GM21526 (cell line): Measurements from ENCODE around the gene LYST.
"Not testable (repeated sequence)": the region's sequence is repeated elsewhere in the genome, so short reads cannot be mapped to it uniquely, and the experiment has no call there.

ENCODE experiments used
- ATAC-seq: cut with Tn5 transposase; IDR thresholded peaks from one replicate; pipeline ENCODE4 v1.9.1; 2021; ENCODE audit warnings: moderate library complexity; ENCODE audit not compliant: unreplicated experiment, low FRiP score

Gene LYST

GRCh38 chr1:235673981-235674380 lies 192.7 kb downstream of the LYST start:
- ATAC-seq, result no peak

DNA sequence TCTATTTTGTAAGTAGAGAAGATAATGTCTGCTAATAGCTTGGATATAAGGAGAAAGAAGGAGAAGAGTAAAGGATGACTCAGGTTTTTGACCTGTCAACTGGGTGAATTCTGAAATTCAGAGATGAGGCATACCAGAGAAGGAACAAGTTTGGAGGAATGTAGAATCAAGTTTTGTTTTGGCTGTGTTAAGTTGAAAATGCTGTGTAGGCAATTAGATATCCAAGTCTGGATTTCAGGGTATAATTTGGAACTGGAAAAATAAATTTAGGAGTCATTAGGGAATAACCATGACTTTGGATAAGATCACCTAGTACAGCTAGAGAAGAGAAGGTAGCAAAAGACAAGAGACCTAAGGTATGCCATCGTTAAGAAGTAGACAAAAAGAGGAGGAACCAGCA lies 194.7 kb downstream of the LYST start:
- ATAC-seq, result no peak

GRCh38 chr1:235670157-235670776 lies 196.4 kb downstream of the LYST start:
- ATAC-seq, result no peak

DNA sequence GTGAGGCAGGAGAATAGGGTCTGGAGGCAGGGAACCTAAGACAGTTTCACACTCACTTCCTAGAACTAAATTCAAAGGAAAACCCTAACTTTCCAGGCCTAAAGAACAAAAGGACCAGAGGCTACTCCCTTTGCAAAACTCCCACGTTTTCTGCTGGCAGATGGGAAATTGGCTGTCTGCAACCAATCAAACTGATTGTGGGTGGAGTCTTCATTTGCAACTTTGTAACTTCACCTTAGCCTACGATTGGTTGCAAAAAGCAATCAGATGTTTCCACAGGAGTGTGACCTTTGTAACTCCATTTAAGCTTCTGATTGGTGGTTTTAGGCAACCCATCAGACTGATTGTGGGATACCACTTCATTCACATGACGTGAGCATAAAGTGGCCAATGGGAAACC lies 197.4 kb downstream of the LYST start:
- ATAC-seq, result no peak

DNA sequence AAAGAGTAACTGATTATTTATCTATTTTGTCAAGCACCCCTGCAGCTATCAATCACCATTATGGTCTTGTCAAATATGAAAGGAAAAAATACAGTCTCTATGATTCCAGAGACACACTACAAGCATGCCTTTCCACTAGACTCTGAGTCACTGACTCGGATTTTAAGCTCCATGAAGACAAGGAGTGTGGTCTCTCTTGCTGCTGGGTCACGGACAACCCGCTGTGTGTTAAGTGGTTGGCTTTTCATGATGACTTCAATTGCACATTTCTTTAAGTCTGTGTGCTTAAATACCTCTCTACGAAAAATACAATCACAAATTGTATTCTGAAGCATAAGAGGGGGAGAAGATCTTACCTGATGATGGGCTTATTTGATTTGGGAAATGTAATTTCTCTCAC lies 203.1 kb downstream of the LYST start:
- ATAC-seq, result no peak

DNA sequence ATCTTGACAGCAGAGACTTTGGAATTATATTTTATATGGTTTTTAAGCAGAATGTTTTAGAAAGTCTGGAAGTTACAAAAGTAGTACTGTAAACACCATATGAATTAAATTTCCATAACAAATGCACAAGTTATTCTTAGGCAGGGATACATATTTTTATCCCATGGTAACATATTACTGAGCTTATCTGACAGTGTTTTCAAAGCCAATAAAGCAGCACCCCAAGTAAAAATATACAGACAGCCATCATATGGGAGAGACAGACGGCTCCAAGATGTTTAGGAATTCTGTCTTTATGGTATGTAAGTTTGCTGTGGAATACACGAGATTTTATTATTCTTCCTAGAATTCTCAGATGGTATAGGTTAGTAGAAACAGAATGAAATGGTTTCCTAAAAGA lies 205.1 kb downstream of the LYST start:
- no peak for ATAC-seq

- no peak for ATAC-seq
Observed at GRCh38 chr1:235659186-235659771, 207.4 kb downstream of the LYST start.

DNA sequence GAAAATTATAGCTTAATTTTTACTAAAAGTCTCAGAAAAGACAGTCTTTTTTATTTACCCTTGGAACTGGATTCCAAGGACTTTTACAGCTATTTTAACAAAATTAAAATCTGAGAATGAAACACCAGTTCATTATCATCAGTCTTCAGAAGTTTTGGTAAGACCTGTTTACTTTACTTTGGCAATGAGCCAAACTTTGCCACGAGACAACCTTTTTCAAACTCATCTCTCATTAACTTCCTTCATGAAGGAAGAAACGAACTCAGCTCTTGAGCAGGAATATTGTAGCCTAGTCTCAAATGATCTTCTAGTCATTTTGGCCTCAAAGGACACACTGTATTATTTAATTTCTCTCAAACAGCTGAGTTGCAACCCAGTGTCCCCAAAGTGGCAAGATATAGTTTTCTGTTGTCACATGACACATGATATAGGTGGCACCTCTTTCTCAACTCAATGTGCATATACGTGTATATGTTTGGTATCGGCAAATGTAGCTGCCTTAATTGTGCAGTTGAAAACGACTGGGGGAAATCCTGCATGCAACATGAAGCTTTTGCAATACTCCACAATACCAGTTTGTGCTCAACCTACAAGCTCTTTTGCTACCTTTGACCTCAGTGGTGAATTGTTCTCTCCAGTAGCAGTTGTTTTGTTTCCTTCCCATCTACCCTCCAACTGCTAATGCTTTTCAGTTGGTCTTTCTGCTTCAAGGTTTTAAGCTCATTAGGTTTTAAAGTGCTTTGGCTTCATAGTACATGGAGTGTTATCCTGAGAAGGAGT lies 208.8 kb downstream of the LYST start:
- no peak for ATAC-seq

DNA sequence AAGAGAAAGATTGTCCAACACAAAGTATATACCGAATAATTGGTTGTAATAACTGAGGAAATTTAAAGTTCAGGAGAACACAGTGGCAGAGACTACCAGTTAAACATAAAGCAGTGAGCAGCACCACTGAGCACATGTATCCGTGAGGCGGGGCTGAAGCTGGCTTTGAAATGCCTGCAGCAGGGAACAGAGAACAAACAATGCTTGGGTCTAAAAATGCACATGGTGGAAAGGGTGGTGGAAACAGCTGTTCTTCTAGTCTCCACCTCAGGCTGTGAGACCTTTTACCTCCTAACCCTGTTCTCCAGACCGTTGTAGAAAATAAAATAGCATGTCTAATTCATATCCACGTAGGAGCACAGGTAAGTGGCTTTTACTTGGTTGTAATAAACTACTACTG lies 209.4 kb downstream of the LYST start:
- no peak for ATAC-seq

DNA sequence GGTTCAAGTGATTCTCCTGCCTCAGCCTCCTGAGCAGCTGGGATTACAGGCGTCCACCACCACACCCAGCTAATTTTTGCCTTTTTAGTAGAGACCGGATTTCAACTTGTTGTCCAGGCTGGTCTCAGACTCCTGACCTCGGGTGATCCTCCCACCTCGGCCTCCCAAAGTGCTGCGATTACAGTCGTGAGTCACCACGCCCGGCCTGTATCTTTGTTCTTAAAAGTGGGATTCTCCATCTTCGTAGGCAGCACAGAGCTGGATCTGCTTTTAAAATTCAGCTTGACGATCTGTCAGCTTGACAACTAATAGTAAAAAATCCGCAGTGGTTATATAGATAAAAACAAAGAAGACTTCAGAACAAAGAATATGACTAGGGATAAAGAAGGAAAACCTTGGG lies 214.3 kb downstream of the LYST start:
- no peak for ATAC-seq

DNA sequence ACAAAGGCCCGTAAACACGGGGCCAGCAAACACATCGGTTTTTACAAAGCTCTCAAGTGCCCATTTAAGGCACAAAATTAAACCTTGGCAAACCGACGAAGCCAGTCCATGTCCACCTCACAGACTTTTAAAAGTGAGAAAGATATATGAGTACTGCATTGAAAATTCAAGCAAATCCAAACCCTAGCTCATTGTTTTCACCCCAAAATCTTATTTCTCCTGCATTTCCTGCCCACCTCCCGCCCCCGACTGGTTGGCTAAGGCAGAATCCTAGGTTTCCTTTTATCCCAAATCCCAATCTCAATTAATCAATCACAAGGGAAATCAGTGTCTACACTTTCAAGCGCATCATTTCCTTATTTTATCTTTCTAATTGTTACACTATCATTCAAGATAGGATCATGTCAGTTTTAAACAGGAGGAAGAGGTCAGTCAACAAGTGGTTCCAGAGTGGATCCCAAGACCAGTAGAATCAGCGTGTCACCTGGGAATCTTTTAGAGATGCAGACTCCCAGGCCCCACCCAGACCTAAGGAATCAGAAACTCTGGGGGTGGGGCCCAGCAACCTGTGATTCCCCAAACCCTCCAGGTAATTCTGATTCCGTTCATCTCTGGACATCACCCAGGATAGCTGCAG lies 215.4 kb downstream of the LYST start:
- no peak for ATAC-seq

GRCh38 chr1:235650341-235651169 lies 216.2 kb downstream of the LYST start:
- ATAC-seq, result no peak

- no peak for ATAC-seq
Observed at GRCh38 chr1:235649368-235650163, 217.1 kb downstream of the LYST start, which contains the start of gene GNG4. Gene GNG4, minus strand, starts transcription at chr1:235649784. Its CDS starts 65,946 bp downstream, at chr1:235583838.

DNA sequence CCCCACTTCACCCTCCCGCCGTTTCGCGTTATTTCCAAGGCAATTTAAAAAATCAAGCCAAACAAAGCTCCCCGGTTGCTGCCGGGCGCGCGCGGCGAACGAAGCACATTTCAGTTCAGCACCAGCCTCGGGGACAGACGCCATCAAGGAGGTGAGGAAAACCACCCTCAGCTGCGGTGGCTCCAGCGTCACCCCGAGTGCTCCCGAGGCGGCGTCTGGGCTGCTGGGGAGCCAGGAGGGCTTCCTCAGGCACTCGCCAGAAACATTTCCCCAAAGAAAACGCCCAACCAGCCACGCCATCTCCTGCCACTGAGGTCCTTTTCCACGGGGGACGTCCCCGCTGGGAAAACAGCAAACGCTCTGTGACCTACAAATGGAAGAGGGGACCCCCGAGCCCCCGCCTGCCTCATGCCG lies 217.7 kb downstream of the LYST start:
- ATAC-seq, result no peak

DNA sequence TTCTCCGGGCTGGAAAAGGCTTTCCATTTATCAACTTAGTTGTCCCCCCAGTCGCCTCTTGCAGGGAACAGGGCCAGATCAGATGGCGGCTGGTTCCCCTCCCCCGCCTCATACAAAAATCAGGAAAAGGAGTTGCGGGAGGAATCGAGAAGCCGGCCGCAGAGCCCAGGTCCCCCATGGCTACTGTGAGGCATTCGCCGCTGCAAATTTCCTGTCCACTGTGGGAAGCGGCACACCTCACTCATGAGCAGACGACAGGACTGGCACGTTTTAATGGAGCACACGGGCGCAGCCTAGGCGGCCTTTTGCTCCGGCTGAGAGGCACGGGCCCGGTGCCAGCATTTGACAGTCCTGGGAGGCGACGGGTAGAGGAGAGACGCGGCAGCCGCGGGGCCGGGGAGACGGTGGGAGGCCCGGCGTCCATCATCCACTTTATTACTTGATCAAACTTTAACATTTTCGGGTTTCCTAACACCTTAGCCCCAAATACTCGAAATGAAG lies 218.2 kb downstream of the LYST start:
- ATAC-seq, result no peak

DNA sequence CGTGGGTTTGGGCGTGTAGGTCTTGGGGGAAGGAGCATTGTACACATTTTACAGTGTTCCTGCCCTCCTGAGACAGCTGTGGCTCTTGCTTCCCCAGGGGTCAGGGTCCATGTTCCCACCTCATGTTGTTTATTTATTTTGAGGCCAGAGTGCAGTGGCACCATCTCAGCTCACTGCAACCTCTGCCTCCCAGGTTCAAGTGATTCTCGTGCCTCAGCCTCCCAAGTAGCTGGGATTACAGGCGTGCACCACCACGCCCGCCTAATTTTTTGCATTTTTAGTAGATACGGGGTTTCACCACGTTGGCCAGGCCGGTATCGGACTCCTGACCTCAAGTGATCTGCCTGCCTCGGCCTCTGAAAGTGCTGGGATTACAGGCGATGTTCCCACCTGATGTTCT lies 219.2 kb downstream of the LYST start:
- not testable (repeated sequence) for ATAC-seq

DNA sequence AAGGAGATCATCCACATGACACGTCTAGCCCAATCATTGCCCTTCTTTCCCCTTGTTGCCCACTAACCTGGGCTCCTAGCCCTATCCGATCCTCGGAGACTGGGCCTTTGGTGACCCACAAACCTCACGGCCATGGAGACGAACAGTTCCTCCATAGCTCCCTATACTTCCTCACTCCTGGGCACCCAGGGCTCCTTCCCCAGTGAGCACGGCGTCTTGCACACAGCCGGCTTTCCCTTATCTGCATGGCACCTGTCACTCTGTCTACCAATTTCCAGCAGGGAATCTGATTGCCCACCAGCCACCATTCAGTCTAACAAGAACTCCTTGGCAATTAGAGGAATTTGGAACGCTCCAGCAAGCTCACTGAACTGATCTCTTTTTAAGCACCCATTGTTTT lies 220.2 kb downstream of the LYST start:
- ATAC-seq, result no peak

GRCh38 chr1:235644693-235645305 lies 221.9 kb downstream of the LYST start:
- ATAC-seq, result no peak
